ENCODE results near the gene SLC10A7. TPM values are rescaled to one million over a fixed set of nuclear protein-coding genes. Genes with fewer than 3 reads are reported as not detected.

The SLC10A7 gene
- total and polyA plus RNA-seq, 10 of the 15 experiments (the other 5 are each of a cell fraction or from before 2014, with no cell fraction given), result 4.6 to 23.7 (median 15.6) TPM

DNA sequence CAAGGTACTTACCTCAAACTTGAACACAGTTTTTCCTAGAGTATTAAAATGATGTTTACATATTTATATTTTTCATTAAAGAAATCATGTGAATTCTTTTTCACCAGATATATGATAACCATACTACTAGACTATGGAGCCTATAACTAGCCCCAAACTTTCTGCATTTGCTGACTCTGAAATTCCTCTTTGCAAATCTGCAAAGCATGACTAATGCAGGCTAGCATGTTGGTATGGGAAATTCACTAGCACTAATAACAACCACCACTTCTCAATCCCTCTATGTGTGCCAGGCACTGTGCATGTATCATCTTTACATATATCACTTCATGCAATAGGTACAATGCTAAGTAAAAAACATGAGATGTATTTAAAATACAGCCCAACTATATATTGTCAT lies 51.1 kb downstream of the SLC10A7 start:
- FAIRE-seq, result no peak
- in situ Hi-C loops (cut with MboI), result no loop called here
- no peaks in the 10 kb centered on the region for H3K36me3 ChIP-seq (ENCODE audit: control insufficient read depth in 2 of 2, insufficient read depth in 2 of 2, low read length in 1 of 2)

More for the DNA sequence above, 51.1 kb downstream of the SLC10A7 start:
- Histone ChIP-seq H3K79me2 (ENCODE audit: control insufficient read depth, insufficient read depth, low read length) (no peaks in the 10 kb centered on the region), H3K4me1 (ENCODE audit: control insufficient read depth, insufficient read depth, low read length) (no peaks in the 10 kb centered on the region), H3K4me2 (ENCODE audit: control insufficient read depth, insufficient read depth) (no peak overlapping the region), H3K9me3 (replicated peaks; ENCODE audit: control insufficient read depth, insufficient read depth, low read length) (no peaks in the 10 kb centered on the region), H4K20me1 (ENCODE audit: control insufficient read depth, insufficient read depth) (no peaks in the 10 kb centered on the region), H3K4me3 (no peak overlapping the region), H2AFZ (ENCODE audit: control insufficient read depth, low read depth, low read length) (no peak overlapping the region), H3K27ac (ENCODE audit: control insufficient read depth, insufficient read depth) (no peak overlapping the region), H3K27me3 (replicated peaks in 1 of 2; ENCODE audit: control insufficient read depth in 2 of 2, insufficient read depth in 2 of 2, low read length in 1 of 2) (no peaks in the 10 kb centered on the region), H3K9ac (ENCODE audit: control insufficient read depth, insufficient read depth, low read length) (no peak overlapping the region)
- no TSS peak for BruUV-seq (replicated peaks)
- TF ChIP-seq IKZF1 (conservative IDR thresholded peaks at IDR 0.05) (no peak), PAX5 (IDR thresholded peaks at IDR 0.05; ENCODE audit: borderline replicate concordance, low read depth, low read length) (no peak), POLR2AphosphoS5 (IDR thresholded peaks at IDR 0.05; ENCODE audit: low read length) (no peak), RCOR1 (conservative IDR thresholded peaks at IDR 0.05; ENCODE audit: low read depth, low read length) (no peak), RAD51 (IDR thresholded peaks at IDR 0.05) (no peak), EGR1 (IDR thresholded peaks at IDR 0.05; ENCODE audit: borderline replicate concordance in 1 of 2, low read depth in 2 of 2, low read length in 2 of 2) (no peak), HDAC6 (IDR thresholded peaks at IDR 0.05; ENCODE audit: unreplicated experiment) (no peak), YBX1 (IDR thresholded peaks at IDR 0.05) (no peak), RAD21 (IDR thresholded peaks at IDR 0.05; ENCODE audit: insufficient read depth, low read depth, low read length) (no peak), CHD4 (IDR thresholded peaks at IDR 0.05) (no peak), SRF (IDR thresholded peaks at IDR 0.05; ENCODE audit: low read depth in 2 of 2, low read length in 2 of 2) (no peak), BRCA1 (IDR thresholded peaks at IDR 0.05; ENCODE audit: low read depth, low read length) (no peak), LARP7 (IDR thresholded peaks at IDR 0.05) (no peak), NFYA (IDR thresholded peaks at IDR 0.05; ENCODE audit: borderline replicate concordance, low read depth, low read length) (no peak), CBFB (IDR thresholded peaks at IDR 0.05; ENCODE audit: low read depth) (no peak)
- TF ChIP-seq, protein P1, sequence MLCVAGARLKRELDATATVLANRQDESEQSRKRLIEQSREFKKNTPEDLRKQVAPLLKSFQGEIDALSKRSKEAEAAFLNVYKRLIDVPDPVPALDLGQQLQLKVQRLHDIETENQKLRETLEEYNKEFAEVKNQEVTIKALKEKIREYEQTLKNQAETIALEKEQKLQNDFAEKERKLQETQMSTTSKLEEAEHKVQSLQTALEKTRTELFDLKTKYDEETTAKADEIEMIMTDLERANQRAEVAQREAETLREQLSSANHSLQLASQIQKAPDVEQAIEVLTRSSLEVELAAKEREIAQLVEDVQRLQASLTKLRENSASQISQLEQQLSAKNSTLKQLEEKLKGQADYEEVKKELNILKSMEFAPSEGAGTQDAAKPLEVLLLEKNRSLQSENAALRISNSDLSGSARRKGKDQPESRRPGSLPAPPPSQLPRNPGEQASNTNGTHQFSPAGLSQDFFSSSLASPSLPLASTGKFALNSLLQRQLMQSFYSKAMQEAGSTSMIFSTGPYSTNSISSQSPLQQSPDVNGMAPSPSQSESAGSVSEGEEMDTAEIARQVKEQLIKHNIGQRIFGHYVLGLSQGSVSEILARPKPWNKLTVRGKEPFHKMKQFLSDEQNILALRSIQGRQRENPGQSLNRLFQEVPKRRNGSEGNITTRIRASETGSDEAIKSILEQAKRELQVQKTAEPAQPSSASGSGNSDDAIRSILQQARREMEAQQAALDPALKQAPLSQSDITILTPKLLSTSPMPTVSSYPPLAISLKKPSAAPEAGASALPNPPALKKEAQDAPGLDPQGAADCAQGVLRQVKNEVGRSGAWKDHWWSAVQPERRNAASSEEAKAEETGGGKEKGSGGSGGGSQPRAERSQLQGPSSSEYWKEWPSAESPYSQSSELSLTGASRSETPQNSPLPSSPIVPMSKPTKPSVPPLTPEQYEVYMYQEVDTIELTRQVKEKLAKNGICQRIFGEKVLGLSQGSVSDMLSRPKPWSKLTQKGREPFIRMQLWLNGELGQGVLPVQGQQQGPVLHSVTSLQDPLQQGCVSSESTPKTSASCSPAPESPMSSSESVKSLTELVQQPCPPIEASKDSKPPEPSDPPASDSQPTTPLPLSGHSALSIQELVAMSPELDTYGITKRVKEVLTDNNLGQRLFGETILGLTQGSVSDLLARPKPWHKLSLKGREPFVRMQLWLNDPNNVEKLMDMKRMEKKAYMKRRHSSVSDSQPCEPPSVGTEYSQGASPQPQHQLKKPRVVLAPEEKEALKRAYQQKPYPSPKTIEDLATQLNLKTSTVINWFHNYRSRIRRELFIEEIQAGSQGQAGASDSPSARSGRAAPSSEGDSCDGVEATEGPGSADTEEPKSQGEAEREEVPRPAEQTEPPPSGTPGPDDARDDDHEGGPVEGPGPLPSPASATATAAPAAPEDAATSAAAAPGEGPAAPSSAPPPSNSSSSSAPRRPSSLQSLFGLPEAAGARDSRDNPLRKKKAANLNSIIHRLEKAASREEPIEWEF (IDR thresholded peaks at IDR 0.05; ENCODE audit: insufficient replicate concordance, low read depth, low read length), result no peak
- TF ChIP-seq, protein P2, sequence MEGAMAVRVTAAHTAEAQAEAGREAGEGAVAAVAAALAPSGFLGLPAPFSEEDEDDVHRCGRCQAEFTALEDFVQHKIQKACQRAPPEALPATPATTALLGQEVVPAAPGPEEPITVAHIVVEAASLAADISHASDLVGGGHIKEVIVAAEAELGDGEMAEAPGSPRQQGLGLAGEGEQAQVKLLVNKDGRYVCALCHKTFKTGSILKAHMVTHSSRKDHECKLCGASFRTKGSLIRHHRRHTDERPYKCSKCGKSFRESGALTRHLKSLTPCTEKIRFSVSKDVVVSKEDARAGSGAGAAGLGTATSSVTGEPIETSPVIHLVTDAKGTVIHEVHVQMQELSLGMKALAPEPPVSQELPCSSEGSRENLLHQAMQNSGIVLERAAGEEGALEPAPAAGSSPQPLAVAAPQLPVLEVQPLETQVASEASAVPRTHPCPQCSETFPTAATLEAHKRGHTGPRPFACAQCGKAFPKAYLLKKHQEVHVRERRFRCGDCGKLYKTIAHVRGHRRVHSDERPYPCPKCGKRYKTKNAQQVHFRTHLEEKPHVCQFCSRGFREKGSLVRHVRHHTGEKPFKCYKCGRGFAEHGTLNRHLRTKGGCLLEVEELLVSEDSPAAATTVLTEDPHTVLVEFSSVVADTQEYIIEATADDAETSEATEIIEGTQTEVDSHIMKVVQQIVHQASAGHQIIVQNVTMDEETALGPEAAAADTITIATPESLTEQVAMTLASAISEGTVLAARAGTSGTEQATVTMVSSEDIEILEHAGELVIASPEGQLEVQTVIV (IDR thresholded peaks at IDR 0.05; ENCODE audit: borderline replicate concordance, partially characterized antibody), result no peak
- TF ChIP-seq, protein P3, sequence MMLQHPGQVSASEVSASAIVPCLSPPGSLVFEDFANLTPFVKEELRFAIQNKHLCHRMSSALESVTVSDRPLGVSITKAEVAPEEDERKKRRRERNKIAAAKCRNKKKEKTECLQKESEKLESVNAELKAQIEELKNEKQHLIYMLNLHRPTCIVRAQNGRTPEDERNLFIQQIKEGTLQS (IDR thresholded peaks at IDR 0.05; ENCODE audit: borderline replicate concordance, extremely low read depth, low read depth, low read length), result no peak
- ChIA-PET POLR2A (no interaction called here), SMC1A (ENCODE audit: uncharacterized antibody, unreplicated experiment) (interaction anchor here (0.5 kb wide), 1 partner anchor 20 kb away, joined by 3 read pairs; no protein-coding TSS in a partner anchor), CTCF (no interaction called here), RAD21 (ENCODE audit: unreplicated experiment) (no interaction called here)
- DNase-seq (ENCODE audit: low read depth, low spot score) (no peak), ATAC-seq (no peak)
- intact Hi-C loops (cut with micrococcal nuclease; ENCODE audit: unreplicated experiment), result no loop called here
